ENCODE measurements around the gene MPP2.

- TF ChIP-seq CTCF (IDR thresholded peaks at IDR 0.05; ENCODE audit: insufficient read depth, low read length, poor library complexity, severe bottlenecking) (no peak), EZH2phosphoT487 (conservative IDR thresholded peaks at IDR 0.05; ENCODE audit: low read length) (no peak)
Measured at GRCh38 chr17:43857141-43857540, 50.2 kb downstream of the MPP2 start.
